ENCODE data around the gene TMEM201. TPM values are rescaled to one million over a fixed set of nuclear protein-coding genes. Genes with fewer than 3 reads are reported as not detected.
A peak's percentile ranks its signal among the peaks of the same experiment; 100 is the strongest.

The TMEM201 gene
- total and polyA plus RNA-seq, 9 of the 15 experiments (the other 6 are each of a cell fraction or from before 2014, with no cell fraction given) = 0.42 to 51.3 (median 7.4) TPM

GRCh38 chr1:9539165-9539828 is 49.4 kb upstream of the TMEM201 start, which contains the start of gene SLC25A33:
TSS of gene SLC25A33 (plus strand) at chr1:9539465. CDS start at chr1:9539692, 227 bp downstream.
- POLR2A ChIA-PET = interaction anchor here (0.7 to 4.5 kb wide), 11 partner anchors 10 to 222 kb away, joined by 3 to 18 read pairs (median 3); no protein-coding TSS in a partner anchor
- H2AFZ ChIP-seq (ENCODE audit: low read depth, low read length) = peak within 1 kb of the TSS; percentile 99
- peaks cover 19% of the 10 kb centered on the region; the same call in 2 of the 3 replicates for H3K36me3 ChIP-seq (ENCODE audit: control insufficient read depth, insufficient read depth, low read length)
- CTCF ChIA-PET (ENCODE audit: low intra/inter-chr PET ratio) = no interaction called here
- H3K4me2 ChIP-seq (ENCODE audit: insufficient read depth, low read length) = peak within 1 kb of the TSS; percentile 84
- intact Hi-C loops (cut with micrococcal nuclease) (no loop called here), in situ Hi-C loops (cut with MboI) (no loop called here)
- peaks cover 50% of the 10 kb centered on the region for H3K79me2 ChIP-seq (ENCODE audit: control insufficient read depth, insufficient read depth, low read length)
- H4K20me1 ChIP-seq (replicated peaks; ENCODE audit: control insufficient read depth, insufficient read depth, low read length) = peaks cover 8% of the 10 kb centered on the region; the same call in 1 of the 2 replicates
- peak within 1 kb of the TSS; percentile 87 for H3K4me3 ChIP-seq
- FAIRE-seq = peak; percentile 86
- H3K27ac ChIP-seq (ENCODE audit: extremely low read depth, low read depth, low read length) = peak within 1 kb of the TSS; percentile 85
- no peaks in the 10 kb centered on the region for H3K9me1 ChIP-seq (ENCODE audit: control insufficient read depth, insufficient read depth, low read length)
- H3K27me3 ChIP-seq (ENCODE audit: control insufficient read depth in 2 of 2, insufficient read depth in 2 of 2, low read length in 2 of 2) = no peaks in the 10 kb centered on the region
- DNase-seq (ENCODE audit: extremely low read depth in 1 of 4, low spot score in 3 of 4) = peak; percentile 99
- H3K9me3 ChIP-seq (replicated peaks; ENCODE audit: control insufficient read depth, insufficient read depth, low read depth, low read length) = no peaks in the 10 kb centered on the region
- ATAC-seq = peak; percentile 97
- under 1% methylated on average over 68 of the region's 92 CpGs for WGBS (ENCODE audit: insufficient coverage, low coverage, missing lambda C conversion rate)
- peaks cover 23 to 32% of the 10 kb centered on the region in 2 experiments for H3K4me1 ChIP-seq (replicated peaks in 1 of 2; ENCODE audit: control insufficient read depth in 2 of 2, insufficient read depth in 2 of 2, low read length in 2 of 2)
- BruUV-seq (replicated peaks) = no TSS peak
- peak within 1 kb of the TSS; percentile 82 to 99 for H3K9ac ChIP-seq (ENCODE audit: insufficient read depth in 1 of 2, low read depth in 2 of 2, low read length in 2 of 2)
- TF ChIP-seq SRSF7 (optimal IDR thresholded peaks at IDR 0.05; ENCODE audit: low read depth, low read length) (no peak), HMGXB4 (CRISPR knock-in tag; IDR thresholded peaks at IDR 0.05) (peak; percentile 84), HSF4 (CRISPR knock-in tag; IDR thresholded peaks at IDR 0.05; ENCODE audit: borderline replicate concordance) (no peak), GTF2E2 (tag; IDR thresholded peaks at IDR 0.05) (peak; percentile 85), GTF2A2 (tag; IDR thresholded peaks at IDR 0.05) (no peak), ELK1 (CRISPR knock-in tag; IDR thresholded peaks at IDR 0.05) (no peak), EP300 (IDR thresholded peaks at IDR 0.05; ENCODE audit: low read length) (peak; percentile 49), ETV5 (CRISPR knock-in tag; IDR thresholded peaks at IDR 0.05; ENCODE audit: low read depth) (0 out of 2 replicates have a peak, but pooled peaks have one; percentile 26), RB1 (IDR thresholded peaks at IDR 0.05; ENCODE audit: low read depth) (peak; percentile 91), BACH1 (tag; IDR thresholded peaks at IDR 0.05) (no peak), ZFPM2 (CRISPR knock-in tag; IDR thresholded peaks at IDR 0.05) (no peak; the same call in none of the 2 replicates), RCOR1 (IDR thresholded peaks at IDR 0.05; ENCODE audit: borderline replicate concordance in 1 of 2, low read depth in 2 of 2, low read length in 2 of 2) (peak in 1 of 2 experiments; percentile 35; a peak in 1 of 4 replicates), MYC (IDR thresholded peaks at IDR 0.05; ENCODE audit: low read depth, low read length) (peak; percentile 91), MYC (CRISPR knock-in tag; IDR thresholded peaks at IDR 0.05; ENCODE audit: borderline replicate concordance, low read depth) (no peak), E2F6 (IDR thresholded peaks at IDR 0.05; ENCODE audit: borderline replicate concordance in 1 of 2, extremely low read depth in 1 of 2, insufficient read depth in 1 of 2, insufficient read length in 1 of 2, low read depth in 1 of 2, low read length in 1 of 2, poor library complexity in 1 of 2, severe bottlenecking in 1 of 2) (peak; percentile 80 to 91), ATF4 (CRISPR knock-in tag; IDR thresholded peaks at IDR 0.05) (no peak), OTX1 (CRISPR knock-in tag; IDR thresholded peaks at IDR 0.05) (no peak)

Data from K562 (cell line).